ENCODE measurements around the gene ERCC6.

ERCC6 gene

DNA sequence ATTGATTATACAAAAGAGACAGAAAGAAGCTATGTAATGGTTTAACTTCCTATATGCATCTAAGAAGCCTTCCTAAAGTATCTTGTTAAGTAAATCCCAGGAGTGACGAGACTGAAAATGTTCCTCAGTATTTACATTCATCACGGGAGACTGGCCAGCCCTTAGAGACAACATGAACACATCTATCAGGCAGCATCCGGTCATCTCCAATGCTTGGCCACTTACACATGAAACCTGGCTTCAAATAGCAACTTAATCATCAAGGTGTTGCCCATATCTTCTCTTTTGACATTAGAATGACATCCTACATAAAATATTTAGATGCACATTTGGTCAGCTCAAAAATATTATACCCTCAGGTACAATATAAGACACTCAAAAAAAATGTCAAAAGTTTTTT lies 33.8 kb downstream of the ERCC6 start:
- no peak overlapping the region for H3K4me2 ChIP-seq (ENCODE audit: low read depth, low read length, poor library complexity, severe bottlenecking)
- H3K9me3 ChIP-seq (ENCODE audit: insufficient read depth, low read depth, low read length): no peaks in the 10 kb centered on the region
- H3K4me3 ChIP-seq (ENCODE audit: low read length, poor library complexity, severe bottlenecking): no peak overlapping the region
- H2AFZ ChIP-seq (ENCODE audit: low read length): no peak overlapping the region
- no peaks in the 10 kb centered on the region for H3K9me2 ChIP-seq (replicated peaks; ENCODE audit: low read depth, low read length)
- H3K4me1 ChIP-seq (ENCODE audit: insufficient read depth, low read length, poor library complexity, severe bottlenecking): peaks cover 11% of the 10 kb centered on the region
- no peaks in the 10 kb centered on the region for H3K36me3 ChIP-seq (ENCODE audit: insufficient read depth, low read length)
- peaks cover 30% of the 10 kb centered on the region for H4K20me1 ChIP-seq (ENCODE audit: insufficient read depth, low read length, poor library complexity, severe bottlenecking)
- H3K79me2 ChIP-seq (ENCODE audit: insufficient read depth, low read length): no peaks in the 10 kb centered on the region
- H3K9ac ChIP-seq (ENCODE audit: low read depth, low read length, poor library complexity, severe bottlenecking): no peak overlapping the region
- peaks cover 39% of the 10 kb centered on the region for H3K27me3 ChIP-seq (ENCODE audit: insufficient read depth, low read length, poor library complexity, severe bottlenecking)
- no peaks in the 10 kb centered on the region for H3F3A ChIP-seq (ENCODE audit: low read depth)
- TF ChIP-seq EZH2phosphoT487 (IDR thresholded peaks at IDR 0.05; ENCODE audit: borderline replicate concordance): no peak
- TF ChIP-seq, protein P1, sequence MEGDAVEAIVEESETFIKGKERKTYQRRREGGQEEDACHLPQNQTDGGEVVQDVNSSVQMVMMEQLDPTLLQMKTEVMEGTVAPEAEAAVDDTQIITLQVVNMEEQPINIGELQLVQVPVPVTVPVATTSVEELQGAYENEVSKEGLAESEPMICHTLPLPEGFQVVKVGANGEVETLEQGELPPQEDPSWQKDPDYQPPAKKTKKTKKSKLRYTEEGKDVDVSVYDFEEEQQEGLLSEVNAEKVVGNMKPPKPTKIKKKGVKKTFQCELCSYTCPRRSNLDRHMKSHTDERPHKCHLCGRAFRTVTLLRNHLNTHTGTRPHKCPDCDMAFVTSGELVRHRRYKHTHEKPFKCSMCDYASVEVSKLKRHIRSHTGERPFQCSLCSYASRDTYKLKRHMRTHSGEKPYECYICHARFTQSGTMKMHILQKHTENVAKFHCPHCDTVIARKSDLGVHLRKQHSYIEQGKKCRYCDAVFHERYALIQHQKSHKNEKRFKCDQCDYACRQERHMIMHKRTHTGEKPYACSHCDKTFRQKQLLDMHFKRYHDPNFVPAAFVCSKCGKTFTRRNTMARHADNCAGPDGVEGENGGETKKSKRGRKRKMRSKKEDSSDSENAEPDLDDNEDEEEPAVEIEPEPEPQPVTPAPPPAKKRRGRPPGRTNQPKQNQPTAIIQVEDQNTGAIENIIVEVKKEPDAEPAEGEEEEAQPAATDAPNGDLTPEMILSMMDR (conservative IDR thresholded peaks at IDR 0.05; ENCODE audit: low read length): no peak

DNA sequence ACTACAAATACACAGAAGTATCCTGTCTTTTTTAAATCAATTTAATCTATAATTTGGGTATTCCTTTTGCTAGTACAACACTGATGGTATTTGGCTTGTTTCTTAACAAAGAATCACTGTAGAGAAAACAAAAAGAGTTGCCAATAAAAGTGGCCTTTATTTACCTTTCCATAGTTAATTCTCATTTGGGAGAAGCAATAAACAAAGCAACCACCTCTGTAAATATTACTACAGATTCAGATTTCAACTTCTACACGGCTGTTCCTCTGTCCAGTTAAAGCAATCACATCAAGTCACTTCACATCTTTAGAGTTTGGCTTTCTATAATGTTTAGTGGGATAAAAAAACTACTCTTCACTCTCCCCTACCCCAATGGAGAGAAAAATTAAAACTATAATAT lies 34.4 kb downstream of the ERCC6 start:
- Histone ChIP-seq H3K9me2 (replicated peaks; ENCODE audit: low read depth, low read length) (no peaks in the 10 kb centered on the region), H3K9me3 (ENCODE audit: insufficient read depth, low read depth, low read length) (no peaks in the 10 kb centered on the region), H3K4me1 (ENCODE audit: insufficient read depth, low read length, poor library complexity, severe bottlenecking) (peaks cover 11% of the 10 kb centered on the region), H3K27me3 (ENCODE audit: insufficient read depth, low read length, poor library complexity, severe bottlenecking) (peaks cover 34% of the 10 kb centered on the region), H3K36me3 (ENCODE audit: insufficient read depth, low read length) (no peaks in the 10 kb centered on the region), H3K4me2 (ENCODE audit: low read depth, low read length, poor library complexity, severe bottlenecking) (no peak overlapping the region), H3K79me2 (ENCODE audit: insufficient read depth, low read length) (no peaks in the 10 kb centered on the region), H2AFZ (ENCODE audit: low read length) (no peak overlapping the region), H3K9ac (ENCODE audit: low read depth, low read length, poor library complexity, severe bottlenecking) (no peak overlapping the region), H4K20me1 (ENCODE audit: insufficient read depth, low read length, poor library complexity, severe bottlenecking) (peaks cover 26% of the 10 kb centered on the region), H3K4me3 (ENCODE audit: low read length, poor library complexity, severe bottlenecking) (no peak overlapping the region), H3F3A (ENCODE audit: low read depth) (no peaks in the 10 kb centered on the region)
- TF ChIP-seq, protein P1 (conservative IDR thresholded peaks at IDR 0.05; ENCODE audit: low read length): no peak
- TF ChIP-seq EZH2phosphoT487 (IDR thresholded peaks at IDR 0.05; ENCODE audit: borderline replicate concordance): no peak

DNA sequence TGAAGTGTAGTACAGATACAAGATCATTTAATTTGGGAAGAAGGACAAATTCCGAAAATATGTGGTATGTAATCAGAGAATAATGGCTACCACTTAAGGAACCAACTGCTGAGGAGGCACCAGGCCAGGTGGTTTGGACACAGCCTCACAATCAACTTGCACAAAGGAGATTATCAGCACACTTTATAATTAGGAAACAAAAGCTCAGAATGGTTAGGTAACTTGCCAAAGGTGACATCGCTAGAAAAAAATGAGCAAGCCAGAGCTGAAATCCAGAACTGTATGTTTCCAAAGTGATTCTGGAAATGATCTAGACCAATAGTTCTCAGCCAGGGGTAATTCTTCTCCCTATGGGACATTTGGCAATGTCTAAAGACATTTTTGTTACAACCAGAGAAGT lies 36.6 kb downstream of the ERCC6 start:
- Histone ChIP-seq H3F3A (ENCODE audit: low read depth) (no peaks in the 10 kb centered on the region), H2AFZ (ENCODE audit: low read length) (no peak overlapping the region), H3K4me2 (ENCODE audit: low read depth, low read length, poor library complexity, severe bottlenecking) (no peak overlapping the region), H3K9ac (ENCODE audit: low read depth, low read length, poor library complexity, severe bottlenecking) (no peak overlapping the region), H4K20me1 (ENCODE audit: insufficient read depth, low read length, poor library complexity, severe bottlenecking) (peaks cover 5% of the 10 kb centered on the region), H3K4me1 (ENCODE audit: insufficient read depth, low read length, poor library complexity, severe bottlenecking) (no peaks in the 10 kb centered on the region), H3K9me2 (replicated peaks; ENCODE audit: low read depth, low read length) (no peaks in the 10 kb centered on the region), H3K79me2 (ENCODE audit: insufficient read depth, low read length) (no peaks in the 10 kb centered on the region), H3K36me3 (ENCODE audit: insufficient read depth, low read length) (no peaks in the 10 kb centered on the region), H3K9me3 (ENCODE audit: insufficient read depth, low read depth, low read length) (no peaks in the 10 kb centered on the region), H3K27me3 (ENCODE audit: insufficient read depth, low read length, poor library complexity, severe bottlenecking) (peaks cover 21% of the 10 kb centered on the region), H3K4me3 (ENCODE audit: low read length, poor library complexity, severe bottlenecking) (no peak overlapping the region)
- TF ChIP-seq EZH2phosphoT487 (IDR thresholded peaks at IDR 0.05; ENCODE audit: borderline replicate concordance): no peak
- TF ChIP-seq, protein P1 (conservative IDR thresholded peaks at IDR 0.05; ENCODE audit: low read length): no peak
